ENCODE measurements around the gene PALD1.

PALD1 gene

DNA sequence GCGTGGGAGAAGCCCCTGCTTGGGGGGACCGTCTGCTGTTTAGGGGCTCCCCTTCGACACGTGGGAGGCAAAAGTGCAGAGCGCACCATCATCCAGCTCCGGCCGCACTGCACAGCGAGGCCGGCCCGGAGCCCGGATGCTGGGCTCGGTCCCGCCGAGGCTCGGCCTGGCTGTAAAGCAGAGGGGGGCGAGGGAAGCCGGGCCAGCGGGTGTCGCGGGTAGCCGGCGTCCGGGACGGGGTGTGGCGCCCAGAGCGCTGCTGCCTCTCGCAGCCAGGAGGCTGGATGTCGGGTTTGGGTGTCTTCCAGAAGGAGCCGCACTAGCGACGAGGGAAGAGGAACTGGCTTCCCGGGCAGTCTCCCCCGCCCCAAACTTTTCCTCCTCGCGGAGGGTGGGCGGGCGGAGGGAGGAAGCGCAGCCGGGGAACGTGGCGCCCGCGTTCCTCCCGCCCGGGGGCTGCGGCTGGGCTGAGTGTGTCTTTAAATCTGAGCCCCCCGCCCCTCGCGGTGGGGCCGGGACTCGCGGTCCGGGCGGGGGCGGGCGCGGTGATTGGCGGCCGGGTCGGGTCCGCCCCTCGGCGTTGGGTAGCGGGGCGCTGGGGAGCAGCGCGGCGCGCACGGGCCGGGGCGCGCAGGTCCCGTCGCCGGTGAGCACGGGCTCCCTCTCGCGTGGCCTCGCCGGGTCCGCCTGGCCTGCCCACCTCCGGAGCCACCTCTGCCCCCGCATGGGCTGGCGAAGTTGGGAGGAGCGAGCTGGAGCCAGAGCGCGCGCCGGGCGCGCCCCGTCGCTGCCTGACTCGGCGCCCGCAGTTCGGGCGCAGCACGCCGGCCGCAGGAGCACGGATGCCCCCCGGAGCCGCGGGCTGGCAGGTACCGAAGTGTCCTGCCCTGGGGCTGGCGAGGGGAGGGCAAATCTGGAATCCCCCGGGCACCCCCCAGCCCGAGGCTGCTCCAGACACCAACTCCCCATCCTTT lies at the start of gene PALD1:
Gene PALD1, plus strand, starts transcription at position 577 of the 974 bp plus-strand sequence. CDS start 47,185 bp downstream, outside the sequence.
- Histone ChIP-seq H3K27ac (ENCODE audit: low read length) (no peak within 1 kb of the TSS), H3K4me1 (ENCODE audit: insufficient read depth, low read length) (peaks cover 22% of the 10 kb centered on the region), H3K27me3 (ENCODE audit: insufficient read depth, low read length) (peaks cover 23% of the 10 kb centered on the region), H3K4me3 (ENCODE audit: low read length) (peak within 1 kb of the TSS; percentile 85), H3K9me3 (ENCODE audit: insufficient read depth, low read depth, low read length) (no peaks in the 10 kb centered on the region), H3K36me3 (ENCODE audit: insufficient read depth, low read depth, low read length) (no peaks in the 10 kb centered on the region), H3K9ac (ENCODE audit: low read depth, low read length) (peak within 1 kb of the TSS; percentile 77; the same call in 1 of the 2 replicates)

DNA sequence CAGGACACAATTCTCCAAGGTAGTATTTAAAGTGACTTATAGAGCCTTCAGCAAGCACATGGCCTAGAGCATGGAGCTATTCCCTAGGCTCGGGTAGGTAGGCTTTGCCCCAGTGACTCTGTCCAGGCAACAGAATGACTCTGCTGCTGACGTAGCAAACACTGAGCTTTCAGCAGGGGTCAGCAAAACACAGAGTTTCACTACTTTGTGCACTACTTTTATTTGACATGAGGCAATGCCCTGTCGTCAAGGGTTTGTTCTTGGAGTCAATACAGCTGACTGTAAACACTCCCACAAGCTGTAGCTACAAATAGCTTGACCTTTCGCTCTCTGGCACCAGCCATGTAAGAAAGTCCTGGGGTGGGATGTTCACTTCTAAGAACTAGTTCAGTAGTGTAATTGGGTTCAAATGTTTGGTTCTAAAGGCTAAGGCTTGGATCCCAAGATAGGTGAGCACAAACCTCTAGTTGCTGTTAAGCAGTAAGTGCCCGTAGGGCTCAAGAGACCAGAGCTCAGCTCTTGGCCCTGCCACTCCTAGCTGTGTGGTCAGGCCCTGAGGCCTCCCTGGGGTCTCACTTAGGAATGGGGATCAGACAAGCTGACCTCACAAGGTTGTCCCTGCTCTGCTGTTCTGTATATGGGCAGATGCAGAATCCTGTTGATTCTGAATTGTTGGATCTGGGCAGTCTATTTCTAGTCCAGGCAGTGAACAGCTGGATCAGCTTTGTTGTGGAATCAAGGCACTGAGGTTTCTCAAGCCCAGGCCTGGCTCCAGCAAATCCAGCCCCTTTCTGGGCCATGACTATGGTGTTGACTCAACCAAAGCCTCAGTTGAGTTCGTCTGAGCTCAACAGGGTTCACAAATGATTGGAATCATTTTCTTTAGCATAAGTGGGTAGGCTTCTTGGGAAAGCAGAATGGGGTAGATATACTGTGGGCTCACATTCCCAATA lies 47.8 kb upstream of the PALD1 start:
- H3K4me1 ChIP-seq (ENCODE audit: insufficient read depth, low read length): no peaks in the 10 kb centered on the region
- no peak overlapping the region for H3K27ac ChIP-seq (ENCODE audit: low read length)
- H3K9me3 ChIP-seq (ENCODE audit: insufficient read depth, low read depth, low read length): no peaks in the 10 kb centered on the region
- H3K36me3 ChIP-seq (ENCODE audit: insufficient read depth, low read depth, low read length): peaks cover 71% of the 10 kb centered on the region
- no peaks in the 10 kb centered on the region for H3K27me3 ChIP-seq (ENCODE audit: insufficient read depth, low read length)
- H3K9ac ChIP-seq (ENCODE audit: low read depth, low read length): no peak overlapping the region
- no peak overlapping the region for H3K4me3 ChIP-seq (ENCODE audit: low read length)

DNA sequence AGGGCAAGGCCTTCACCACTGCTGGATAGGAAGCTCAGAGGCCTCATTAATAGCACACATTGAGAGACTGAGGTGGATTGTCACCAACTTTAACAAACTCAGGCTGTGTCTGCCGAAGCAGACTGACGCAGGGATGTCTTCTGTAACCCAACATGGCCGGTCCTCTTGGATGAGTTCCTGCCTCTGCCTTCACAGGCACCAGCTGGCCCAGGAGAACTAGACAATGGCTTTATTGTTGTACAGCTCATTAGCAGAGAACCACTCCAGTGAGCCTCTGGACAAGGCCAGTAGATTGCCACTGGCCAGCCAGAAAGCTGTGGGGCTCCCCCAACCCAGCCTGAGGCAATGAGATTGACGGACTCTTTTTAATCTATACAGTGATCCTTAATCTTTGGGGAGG lies 46.5 kb upstream of the PALD1 start:
- Histone ChIP-seq H3K36me3 (ENCODE audit: insufficient read depth, low read depth, low read length) (peaks cover 58% of the 10 kb centered on the region), H3K4me1 (ENCODE audit: insufficient read depth, low read length) (no peaks in the 10 kb centered on the region), H3K27me3 (ENCODE audit: insufficient read depth, low read length) (no peaks in the 10 kb centered on the region), H3K27ac (ENCODE audit: low read length) (no peak overlapping the region), H3K4me3 (ENCODE audit: low read length) (no peak overlapping the region), H3K9me3 (ENCODE audit: insufficient read depth, low read depth, low read length) (no peaks in the 10 kb centered on the region), H3K9ac (ENCODE audit: low read depth, low read length) (no peak overlapping the region)

DNA sequence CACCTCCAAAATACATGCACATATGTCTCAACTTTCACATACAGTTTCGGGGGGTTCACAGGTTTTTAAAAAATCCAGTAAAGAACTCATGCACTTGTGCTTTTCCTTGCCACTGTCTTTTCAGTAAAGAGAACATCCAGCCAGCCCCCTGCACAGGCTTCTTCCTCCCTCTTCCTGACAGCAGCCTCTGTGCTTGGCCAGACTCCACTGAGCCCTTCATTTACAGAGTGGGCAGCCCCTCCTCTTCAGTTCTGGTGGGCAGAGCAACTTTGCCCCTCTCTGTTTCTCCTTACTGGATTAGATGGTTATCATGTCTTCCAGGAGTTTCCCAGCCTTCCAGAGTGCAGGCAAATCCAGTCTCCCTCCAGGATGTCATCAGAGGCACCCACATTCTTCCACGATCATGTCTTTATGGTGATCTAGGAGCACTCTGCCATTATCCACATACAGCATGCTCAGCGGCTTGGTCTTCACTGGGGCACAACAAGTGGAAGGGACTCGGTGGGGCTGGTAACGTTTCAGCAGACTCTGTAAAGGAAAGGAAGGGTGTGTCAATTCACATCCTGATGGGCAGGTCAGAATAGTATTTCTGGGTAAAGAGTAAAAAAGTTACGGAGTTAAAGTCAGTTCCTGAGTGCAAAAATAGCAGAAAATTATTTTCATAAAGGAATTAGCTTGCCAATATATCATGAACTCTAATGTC lies 45.9 kb upstream of the PALD1 start:
- Histone ChIP-seq H3K4me3 (ENCODE audit: low read length) (no peak overlapping the region), H3K27me3 (ENCODE audit: insufficient read depth, low read length) (no peaks in the 10 kb centered on the region), H3K9me3 (ENCODE audit: insufficient read depth, low read depth, low read length) (no peaks in the 10 kb centered on the region), H3K9ac (ENCODE audit: low read depth, low read length) (no peak overlapping the region), H3K36me3 (ENCODE audit: insufficient read depth, low read depth, low read length) (peaks cover 51% of the 10 kb centered on the region), H3K27ac (ENCODE audit: low read length) (no peak overlapping the region), H3K4me1 (ENCODE audit: insufficient read depth, low read length) (no peaks in the 10 kb centered on the region)

DNA sequence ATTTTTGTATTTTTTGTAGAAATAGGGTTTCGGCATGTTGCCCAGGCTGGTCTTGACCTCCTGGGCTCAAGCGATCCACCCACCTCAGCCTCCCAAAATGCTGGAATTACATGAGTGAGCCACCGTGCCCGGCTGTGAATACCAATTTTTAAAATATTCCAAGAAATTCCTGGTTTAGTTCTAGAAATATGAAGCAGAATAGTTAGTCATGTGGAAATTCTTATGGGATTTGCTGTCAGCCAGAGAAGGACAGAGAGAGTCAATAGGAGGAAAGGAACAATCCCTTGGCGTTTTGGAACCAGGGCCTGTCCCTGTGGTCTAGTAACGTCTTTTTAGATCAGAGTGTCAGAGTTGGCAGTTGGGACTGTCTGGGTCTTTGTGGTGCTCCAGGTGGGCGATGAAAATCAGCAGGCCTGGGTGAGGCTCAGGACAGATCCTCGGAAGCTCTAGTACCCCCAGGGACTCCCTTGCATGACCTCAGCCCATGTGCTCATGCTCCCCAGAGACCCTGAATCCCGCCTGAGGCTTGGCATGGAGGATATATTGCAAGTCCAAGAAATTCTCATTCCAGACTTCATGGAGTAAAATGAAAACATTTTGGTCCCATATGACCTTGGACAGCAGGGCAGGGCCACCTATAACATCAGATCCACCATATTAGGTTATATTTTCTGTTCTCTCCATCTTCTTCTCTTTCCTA lies 44.8 kb upstream of the PALD1 start:
- H3K9ac ChIP-seq (ENCODE audit: low read depth, low read length): no peak overlapping the region
- no peak overlapping the region for H3K4me3 ChIP-seq (ENCODE audit: low read length)
- peaks cover 6% of the 10 kb centered on the region for H3K27me3 ChIP-seq (ENCODE audit: insufficient read depth, low read length)
- no peaks in the 10 kb centered on the region for H3K9me3 ChIP-seq (ENCODE audit: insufficient read depth, low read depth, low read length)
- H3K36me3 ChIP-seq (ENCODE audit: insufficient read depth, low read depth, low read length): peaks cover 41% of the 10 kb centered on the region
- H3K4me1 ChIP-seq (ENCODE audit: insufficient read depth, low read length): no peaks in the 10 kb centered on the region
- no peak overlapping the region for H3K27ac ChIP-seq (ENCODE audit: low read length)

DNA sequence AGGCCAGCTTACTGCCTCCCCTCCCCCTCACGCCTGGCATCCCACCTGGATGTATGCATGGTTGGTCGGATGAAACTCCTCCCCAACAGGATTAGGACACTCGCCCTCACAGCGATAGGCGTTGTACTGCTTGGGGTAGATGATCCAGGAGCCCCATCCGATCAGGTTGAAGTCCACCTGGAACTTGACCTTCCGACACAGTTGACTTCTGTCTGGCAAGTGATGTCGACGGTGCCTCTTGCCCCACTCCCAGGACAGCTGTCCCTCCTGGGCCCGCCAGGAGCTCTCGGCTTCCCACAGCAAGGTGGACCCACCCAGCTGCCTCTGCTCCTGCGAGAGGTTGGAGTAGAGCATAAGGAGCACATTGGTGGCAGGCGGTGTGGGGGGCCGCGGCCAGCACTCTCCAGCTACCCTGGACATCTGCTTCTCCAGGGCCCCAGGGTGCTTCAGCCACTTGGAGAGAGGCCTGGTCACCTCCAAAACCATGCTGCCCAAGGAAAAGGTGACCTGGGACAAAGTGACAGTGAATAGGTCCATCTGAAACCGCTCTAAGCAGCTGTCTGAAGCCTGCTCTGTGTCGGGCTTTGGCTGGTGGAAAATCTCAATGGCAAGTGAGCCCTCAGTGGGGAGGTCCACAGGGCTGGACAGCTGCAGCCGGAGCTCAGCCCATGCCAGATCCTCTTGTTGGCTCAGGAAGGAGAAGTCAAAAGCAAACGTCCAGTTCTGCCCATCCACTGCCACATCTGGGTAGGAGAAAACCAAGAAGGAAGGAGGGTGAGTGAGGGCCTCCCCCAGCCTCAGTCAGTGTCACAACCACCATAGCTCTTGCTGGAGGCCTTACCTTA lies 43.1 kb upstream of the PALD1 start:
- peaks cover 24% of the 10 kb centered on the region for H3K27me3 ChIP-seq (ENCODE audit: insufficient read depth, low read length)
- H3K9ac ChIP-seq (ENCODE audit: low read depth, low read length): no peak overlapping the region
- H3K9me3 ChIP-seq (ENCODE audit: insufficient read depth, low read depth, low read length): no peaks in the 10 kb centered on the region
- H3K4me3 ChIP-seq (ENCODE audit: low read length): no peak overlapping the region
- H3K36me3 ChIP-seq (ENCODE audit: insufficient read depth, low read depth, low read length): peaks cover 27% of the 10 kb centered on the region
- H3K4me1 ChIP-seq (ENCODE audit: insufficient read depth, low read length): no peaks in the 10 kb centered on the region; the same call in 1 of the 2 replicates
- H3K27ac ChIP-seq (ENCODE audit: low read length): no peak overlapping the region

DNA sequence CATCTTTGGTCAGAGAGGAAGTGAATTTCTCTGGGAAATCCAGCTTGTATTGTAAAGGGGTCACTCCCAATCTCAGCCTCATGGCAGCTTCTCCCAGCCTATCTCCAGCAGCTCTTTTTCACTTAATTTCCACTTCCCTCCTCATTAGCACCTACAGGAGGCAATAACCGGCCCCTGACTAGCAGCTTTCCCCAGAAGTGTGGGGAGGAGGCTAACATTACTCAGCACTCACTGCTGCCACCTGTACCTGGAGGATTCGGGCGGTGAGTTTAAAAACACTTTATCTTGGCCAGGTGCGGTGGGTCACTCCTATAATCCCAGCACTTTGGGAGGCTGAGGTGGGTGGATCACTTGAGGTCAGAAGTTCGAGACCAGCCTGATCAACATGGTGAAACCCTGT lies 40.8 kb upstream of the PALD1 start:
- Histone ChIP-seq H3K36me3 (ENCODE audit: insufficient read depth, low read depth, low read length) (peaks cover 12% of the 10 kb centered on the region), H3K9me3 (ENCODE audit: insufficient read depth, low read depth, low read length) (no peaks in the 10 kb centered on the region), H3K9ac (ENCODE audit: low read depth, low read length) (no peak overlapping the region), H3K4me3 (ENCODE audit: low read length) (no peak overlapping the region), H3K27ac (ENCODE audit: low read length) (no peak overlapping the region), H3K4me1 (ENCODE audit: insufficient read depth, low read length) (peaks cover 10% of the 10 kb centered on the region; the same call in 1 of the 2 replicates), H3K27me3 (ENCODE audit: insufficient read depth, low read length) (peaks cover 46% of the 10 kb centered on the region)

DNA sequence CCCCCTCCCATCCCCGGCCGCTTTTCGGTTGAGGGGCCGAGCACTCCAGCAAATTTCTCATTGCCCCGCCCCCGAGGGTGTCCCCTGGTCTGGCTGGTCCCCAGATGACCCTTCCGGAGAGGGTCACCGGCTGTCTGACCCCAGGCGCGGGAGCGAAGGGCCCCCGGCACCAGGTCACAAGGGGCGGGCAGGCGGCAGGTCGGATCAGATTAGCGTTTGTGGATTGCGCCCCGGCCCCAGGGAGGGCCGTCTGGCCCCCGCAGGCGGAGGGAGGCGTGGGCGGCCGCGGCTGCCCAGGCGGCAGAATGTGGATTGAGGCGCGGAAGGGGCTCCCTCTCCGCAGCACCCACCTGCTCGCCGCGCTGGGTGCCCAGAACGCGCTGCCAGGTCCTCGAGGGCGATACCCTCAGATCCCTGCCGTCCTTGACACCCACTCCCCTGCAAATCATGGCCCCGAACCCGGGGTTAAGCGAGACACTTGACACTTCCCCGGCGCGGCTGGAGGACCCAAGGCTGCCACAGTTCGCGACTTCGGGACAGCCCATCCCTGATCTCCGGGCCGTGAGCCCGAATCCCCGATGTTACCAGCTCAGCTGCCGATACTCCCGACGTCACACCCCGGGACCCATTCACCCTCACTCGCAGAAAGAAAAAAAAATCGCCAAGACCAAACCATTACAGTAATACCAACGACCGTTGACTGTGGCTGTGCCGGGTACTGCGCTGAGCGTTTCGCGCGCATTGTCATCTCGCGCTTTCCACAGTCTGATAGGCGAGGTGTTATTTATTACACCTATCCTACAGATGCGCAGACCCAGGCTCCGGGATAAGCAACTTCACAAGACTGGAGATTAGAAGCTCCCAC lies 38.0 kb upstream of the PALD1 start:
- Histone ChIP-seq H3K4me3 (ENCODE audit: low read length) (peak overlapping the region; percentile 72), H3K9me3 (ENCODE audit: insufficient read depth, low read depth, low read length) (no peaks in the 10 kb centered on the region), H3K36me3 (ENCODE audit: insufficient read depth, low read depth, low read length) (0 out of 2 replicates have a peak, but pooled peaks cover 2% of the 10 kb centered on the region), H3K27ac (ENCODE audit: low read length) (no peak overlapping the region), H3K9ac (ENCODE audit: low read depth, low read length) (peak overlapping the region; percentile 26), H3K27me3 (ENCODE audit: insufficient read depth, low read length) (peaks cover 65% of the 10 kb centered on the region), H3K4me1 (ENCODE audit: insufficient read depth, low read length) (peaks cover 18% of the 10 kb centered on the region)

DNA sequence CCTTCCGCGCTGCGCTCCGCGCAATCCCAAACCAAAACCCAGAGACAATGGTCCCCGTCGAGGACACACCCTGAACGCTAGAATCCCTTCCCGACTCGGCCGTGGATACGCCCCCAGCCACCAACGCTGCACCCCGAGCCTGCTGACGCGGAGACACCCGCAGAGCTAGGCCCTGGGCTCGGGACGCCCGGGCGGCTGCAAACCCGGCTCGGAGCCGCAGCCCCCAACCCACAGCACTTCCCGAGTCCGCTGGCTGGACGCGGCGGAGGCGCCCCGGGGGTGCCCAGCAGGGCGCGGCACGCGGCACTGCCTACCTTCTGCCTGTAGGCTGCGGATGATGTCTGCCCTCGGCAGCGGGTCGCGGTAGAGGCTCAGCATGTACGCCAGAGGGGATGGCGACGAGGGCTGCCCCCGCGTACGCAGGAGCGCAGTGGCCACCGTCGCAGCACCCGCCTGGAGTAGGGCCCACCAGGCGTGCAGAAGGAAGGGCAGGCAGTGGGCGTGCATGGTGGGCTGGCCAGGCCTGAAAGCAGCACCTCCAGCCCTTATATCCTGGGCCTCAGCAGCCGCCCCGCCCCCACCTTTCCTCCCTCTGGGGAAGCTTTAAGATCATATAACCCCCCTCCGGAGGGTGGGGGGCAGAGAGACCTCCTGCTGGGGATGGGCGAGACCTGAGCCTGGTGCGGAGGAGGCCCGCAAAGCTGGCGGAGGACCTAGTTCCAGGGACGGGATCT lies 37.2 kb upstream of the PALD1 start, which contains the start of gene NODAL:
Gene NODAL, minus strand, starts transcription at position 521 of the 734 bp plus-strand sequence. Its CDS starts 14 bp downstream, at position 507.
- Histone ChIP-seq H3K27ac (ENCODE audit: low read length) (no peak within 1 kb of the TSS), H3K27me3 (ENCODE audit: insufficient read depth, low read length) (peaks cover 73% of the 10 kb centered on the region), H3K4me3 (ENCODE audit: low read length) (peak within 1 kb of the TSS; percentile 72), H3K9ac (ENCODE audit: low read depth, low read length) (peak within 1 kb of the TSS; percentile 72), H3K9me3 (ENCODE audit: insufficient read depth, low read depth, low read length) (no peaks in the 10 kb centered on the region), H3K36me3 (ENCODE audit: insufficient read depth, low read depth, low read length) (no peaks in the 10 kb centered on the region), H3K4me1 (ENCODE audit: insufficient read depth, low read length) (peaks cover 26% of the 10 kb centered on the region)

Measured in iPS-20b (cell line).